Vagina (tissue), 2 donors: ENCODE results near the gene TSPAN9.

Source experiments
- CTCF ChIP-seq, 3 experiments: fragments of 450-650 bp in 2 of 3; fragments of 200-600 bp in 1 of 3; sonication (generic) in 1 of 3; IDR thresholded peaks; one replicate each; pipeline ENCODE4 v1.5.1; 2017 to 2019; ENCODE audit warnings: antibody characterized with exemption in 3 of 3, mild to moderate bottlenecking in 2 of 3, moderate library complexity in 2 of 3
- POLR2A ChIP-seq, 2 donors: fragments of 450-650 bp; IDR thresholded peaks; one replicate each; pipeline ENCODE4 v1.6.1; 2017; ENCODE audit warnings: antibody characterized with exemption in 2 of 2, mild to moderate bottlenecking in 2 of 2, moderate library complexity in 2 of 2
- POLR2AphosphoS5 ChIP-seq, 2 donors: sonication (generic); formaldehyde crosslinking; IDR thresholded peaks; one replicate each; pipeline ENCODE4 v1.9.0; 2017; ENCODE audit warnings: antibody characterized with exemption in 2 of 2, mild to moderate bottlenecking in 2 of 2, low read depth in 1 of 2; ENCODE audit not compliant: insufficient read depth in 1 of 2

DNA sequence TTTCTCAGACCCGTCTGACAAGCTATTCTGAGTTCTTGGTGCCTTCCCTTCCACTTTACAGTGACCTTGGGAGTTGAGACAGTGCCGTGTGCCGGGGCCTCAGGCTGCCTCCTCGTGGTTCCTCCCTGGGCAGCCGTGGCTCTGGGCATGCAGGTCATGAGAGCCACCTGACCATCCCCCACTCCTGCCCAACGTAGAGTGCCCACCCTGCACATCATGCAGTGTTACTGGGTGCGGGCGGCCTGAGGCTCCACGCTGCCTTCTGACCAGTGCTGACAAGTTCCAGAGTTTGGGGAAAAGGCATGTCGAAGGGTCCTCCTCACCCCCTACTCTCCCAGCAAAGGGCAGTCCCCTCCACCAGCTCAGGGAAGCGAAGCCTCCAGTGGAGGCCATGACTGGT is 190.5 kb downstream of the TSPAN9 start:
- TF ChIP-seq POLR2A (IDR thresholded peaks at IDR 0.05) (no peak), CTCF (IDR thresholded peaks at IDR 0.05) (no peak), POLR2AphosphoS5 (IDR thresholded peaks at IDR 0.05; ENCODE audit: insufficient read depth in 1 of 2, low read depth in 1 of 2) (no peak)
